Activated B cell treated with CpG ODN at 0.5 μM for 24 hours (primary cell): ENCODE measurements around the gene DAPP1. TPM values are rescaled to one million over a fixed set of nuclear protein-coding genes. Genes with fewer than 3 reads are reported as not detected.

Source experiments
- ATAC-seq: fragments of 200-7000 bp; cut with Tn5 transposase; one replicate; pipeline ENCODE4 v1.10.0; 2021; ENCODE audit warnings: low read depth, mild to moderate bottlenecking, moderate library complexity
- CTCF ChIA-PET: fragments of 350-600 bp; sonication (Branson Sonifier 250); formaldehyde crosslinking; loops from one replicate; lab custom pipeline; 2021; ENCODE audit warnings: antibody characterized with exemption; lab: Charles Lee
- POLR2A ChIA-PET: fragments of 350-600 bp; sonication (Branson Sonifier 250); formaldehyde crosslinking; loops from one replicate; lab custom pipeline; 2021; ENCODE audit warnings: antibody characterized with exemption; lab: Charles Lee
- DNase-seq: peaks from one replicate; pipeline ENCODE4 v3.0.0; 2022
- H3K27ac Mint-ChIP-seq: one replicate; pipeline ENCODE4 v1.8.0; 2020; ENCODE audit warnings: mixed read lengths
- H3K27me3 Mint-ChIP-seq: one replicate; pipeline ENCODE4 v1.8.0; 2021; ENCODE audit warnings: mixed read lengths
- H3K36me3 Mint-ChIP-seq: one replicate; pipeline ENCODE4 v1.8.0; 2021; ENCODE audit warnings: low read depth, mixed read lengths
- H3K4me1 Mint-ChIP-seq: one replicate; pipeline ENCODE4 v1.8.0; 2021; ENCODE audit warnings: mixed read lengths
- H3K4me3 Mint-ChIP-seq: one replicate; pipeline ENCODE4 v1.8.0; 2020; ENCODE audit warnings: mild to moderate bottlenecking, mixed read lengths
- H3K9me3 Mint-ChIP-seq: one replicate; pipeline ENCODE4 v1.8.0; 2020; ENCODE audit warnings: mixed read lengths
- intact Hi-C: fragments of 100-400 bp; cut with micrococcal nuclease; formaldehyde crosslinking; loops from one replicate; pipeline ENCODE4 v1.15.1; 2024
- total RNA-seq: library from RNA; stranded (reverse); gene quantifications from 2 replicates; pipeline ENCODE4 v1.2.3, GENCODE V29; 2022
- TF ChIP-seq, protein P1 (sequence below): fragments of 200-600 bp; IDR thresholded peaks from one replicate; pipeline ENCODE4 v1.8.0; 2022; ENCODE audit warnings: antibody characterized with exemption, mild to moderate bottlenecking

The DAPP1 gene
- total RNA-seq, 1 donor from 2014 or later, result 144 TPM

- Mint-ChIP-seq H3K4me3 (no peak overlapping the region), H3K27me3 (no peaks in the 10 kb centered on the region), H3K27ac (peak overlapping the region; percentile 30), H3K9me3 (no peaks in the 10 kb centered on the region), H3K4me1 (peaks cover 51% of the 10 kb centered on the region), H3K36me3 (peaks cover 81% of the 10 kb centered on the region)
- TF ChIP-seq, protein P1, sequence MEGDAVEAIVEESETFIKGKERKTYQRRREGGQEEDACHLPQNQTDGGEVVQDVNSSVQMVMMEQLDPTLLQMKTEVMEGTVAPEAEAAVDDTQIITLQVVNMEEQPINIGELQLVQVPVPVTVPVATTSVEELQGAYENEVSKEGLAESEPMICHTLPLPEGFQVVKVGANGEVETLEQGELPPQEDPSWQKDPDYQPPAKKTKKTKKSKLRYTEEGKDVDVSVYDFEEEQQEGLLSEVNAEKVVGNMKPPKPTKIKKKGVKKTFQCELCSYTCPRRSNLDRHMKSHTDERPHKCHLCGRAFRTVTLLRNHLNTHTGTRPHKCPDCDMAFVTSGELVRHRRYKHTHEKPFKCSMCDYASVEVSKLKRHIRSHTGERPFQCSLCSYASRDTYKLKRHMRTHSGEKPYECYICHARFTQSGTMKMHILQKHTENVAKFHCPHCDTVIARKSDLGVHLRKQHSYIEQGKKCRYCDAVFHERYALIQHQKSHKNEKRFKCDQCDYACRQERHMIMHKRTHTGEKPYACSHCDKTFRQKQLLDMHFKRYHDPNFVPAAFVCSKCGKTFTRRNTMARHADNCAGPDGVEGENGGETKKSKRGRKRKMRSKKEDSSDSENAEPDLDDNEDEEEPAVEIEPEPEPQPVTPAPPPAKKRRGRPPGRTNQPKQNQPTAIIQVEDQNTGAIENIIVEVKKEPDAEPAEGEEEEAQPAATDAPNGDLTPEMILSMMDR, result no peak
- intact Hi-C loops, result loop anchor here (2.0 kb wide), 1 partner anchor 15 kb away; no protein-coding TSS in a partner anchor
- DNase-seq, result no peak
- no peak for ATAC-seq
- POLR2A ChIA-PET, result interaction anchor here (0.6 to 1.8 kb wide), 2 partner anchors 14 to 31 kb away, joined by 3 to 5 read pairs; no protein-coding TSS in a partner anchor
- CTCF ChIA-PET, result interaction anchor here (1.0 to 1.1 kb wide), 2 partner anchors 23 to 44 kb away, joined by 3 read pairs; no protein-coding TSS in a partner anchor
Observed at GRCh38 chr4:99861120-99861905, 44.7 kb downstream of the DAPP1 start.

- TF ChIP-seq, protein P1, result no peak
- intact Hi-C loops, result no loop called here
- H3K4me3 Mint-ChIP-seq, result no peak overlapping the region
- H3K9me3 Mint-ChIP-seq, result no peaks in the 10 kb centered on the region
- ATAC-seq, result no peak
- peaks cover 79% of the 10 kb centered on the region for H3K36me3 Mint-ChIP-seq
- peaks cover 31% of the 10 kb centered on the region for H3K4me1 Mint-ChIP-seq
- H3K27ac Mint-ChIP-seq, result no peak overlapping the region
- ChIA-PET CTCF (interaction anchor here (0.9 to 1.4 kb wide), 2 partner anchors 52 to 459 kb away, joined by 3 to 5 read pairs; no protein-coding TSS in a partner anchor), POLR2A (no interaction called here)
- DNase-seq, result no peak
- no peaks in the 10 kb centered on the region for H3K27me3 Mint-ChIP-seq
Observed at GRCh38 chr4:99863804-99864203, 47.2 kb downstream of the DAPP1 start.

DNA sequence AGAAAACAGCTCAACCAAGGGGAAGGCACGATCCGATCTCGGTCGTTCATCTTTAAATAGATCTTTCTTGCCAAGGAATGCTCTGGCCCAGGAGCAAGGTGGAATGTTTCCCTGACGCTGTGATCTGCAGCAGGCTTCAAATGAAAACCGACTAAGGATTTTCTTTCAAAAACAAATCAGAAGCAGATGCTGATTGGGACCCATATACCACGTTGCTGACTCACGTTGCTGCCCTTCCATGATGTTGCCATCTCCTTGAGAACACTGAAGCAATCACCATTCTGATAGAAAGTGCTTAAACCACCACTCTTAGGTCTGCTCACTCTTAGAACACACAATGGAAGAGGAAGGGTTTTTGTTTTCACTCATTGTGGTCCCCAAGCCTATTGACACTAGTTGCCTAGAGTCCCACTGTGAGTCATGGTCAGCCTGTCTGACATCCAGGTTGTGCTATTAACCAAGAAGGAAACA is 51.5 kb downstream of the DAPP1 start:
- DNase-seq, result no peak
- no peaks in the 10 kb centered on the region for H3K27me3 Mint-ChIP-seq
- no peaks in the 10 kb centered on the region for H3K9me3 Mint-ChIP-seq
- intact Hi-C loops, result no loop called here
- no peak overlapping the region for H3K4me3 Mint-ChIP-seq
- POLR2A ChIA-PET, result no interaction called here
- H3K36me3 Mint-ChIP-seq, result peaks cover 77% of the 10 kb centered on the region
- CTCF ChIA-PET, result no interaction called here
- TF ChIP-seq, protein P1, result no peak
- no peak for ATAC-seq
- H3K4me1 Mint-ChIP-seq, result peaks cover 2% of the 10 kb centered on the region
- H3K27ac Mint-ChIP-seq, result no peak overlapping the region

GRCh38 chr4:99872570-99872969 is 55.9 kb downstream of the DAPP1 start:
- no peak overlapping the region for H3K4me3 Mint-ChIP-seq
- ATAC-seq (no peak), DNase-seq (no peak)
- H3K9me3 Mint-ChIP-seq, result no peaks in the 10 kb centered on the region
- CTCF ChIA-PET, result no interaction called here
- no peaks in the 10 kb centered on the region for H3K27me3 Mint-ChIP-seq
- intact Hi-C loops, result no loop called here
- POLR2A ChIA-PET, result no interaction called here
- H3K27ac Mint-ChIP-seq, result no peak overlapping the region
- TF ChIP-seq, protein P1, result no peak
- H3K4me1 Mint-ChIP-seq, result peaks cover 3% of the 10 kb centered on the region
- H3K36me3 Mint-ChIP-seq, result peaks cover 56% of the 10 kb centered on the region

- H3K27me3 Mint-ChIP-seq, result no peaks in the 10 kb centered on the region
Observed at GRCh38 chr4:99875071-99875470, 58.4 kb downstream of the DAPP1 start.

More at GRCh38 chr4:99875071-99875470, 58.4 kb downstream of the DAPP1 start:
- ChIA-PET POLR2A (no interaction called here), CTCF (interaction anchor here (0.6 to 0.7 kb wide), 2 partner anchors 28 to 55 kb away, joined by 3 read pairs; no protein-coding TSS in a partner anchor)
- no peak for DNase-seq
- Mint-ChIP-seq H3K27ac (no peak overlapping the region), H3K36me3 (peaks cover 55% of the 10 kb centered on the region), H3K9me3 (no peaks in the 10 kb centered on the region), H3K4me3 (no peak overlapping the region), H3K4me1 (peaks cover 3% of the 10 kb centered on the region)
- intact Hi-C loops, result no loop called here
- ATAC-seq, result no peak
- TF ChIP-seq, protein P1, result no peak
